ENCODE data around the gene CDH1. TPM values are rescaled to one million over a fixed set of nuclear protein-coding genes. Genes with fewer than 3 reads are reported as not detected.
A peak's percentile ranks its signal among the peaks of the same experiment; 100 is the strongest.
"Not testable (repeated sequence)": the region's sequence is repeated elsewhere in the genome, so short reads cannot be mapped to it uniquely, and the experiment has no call there.

The CDH1 gene
- total RNA-seq, 1 donor from 2014 or later: not detected

DNA sequence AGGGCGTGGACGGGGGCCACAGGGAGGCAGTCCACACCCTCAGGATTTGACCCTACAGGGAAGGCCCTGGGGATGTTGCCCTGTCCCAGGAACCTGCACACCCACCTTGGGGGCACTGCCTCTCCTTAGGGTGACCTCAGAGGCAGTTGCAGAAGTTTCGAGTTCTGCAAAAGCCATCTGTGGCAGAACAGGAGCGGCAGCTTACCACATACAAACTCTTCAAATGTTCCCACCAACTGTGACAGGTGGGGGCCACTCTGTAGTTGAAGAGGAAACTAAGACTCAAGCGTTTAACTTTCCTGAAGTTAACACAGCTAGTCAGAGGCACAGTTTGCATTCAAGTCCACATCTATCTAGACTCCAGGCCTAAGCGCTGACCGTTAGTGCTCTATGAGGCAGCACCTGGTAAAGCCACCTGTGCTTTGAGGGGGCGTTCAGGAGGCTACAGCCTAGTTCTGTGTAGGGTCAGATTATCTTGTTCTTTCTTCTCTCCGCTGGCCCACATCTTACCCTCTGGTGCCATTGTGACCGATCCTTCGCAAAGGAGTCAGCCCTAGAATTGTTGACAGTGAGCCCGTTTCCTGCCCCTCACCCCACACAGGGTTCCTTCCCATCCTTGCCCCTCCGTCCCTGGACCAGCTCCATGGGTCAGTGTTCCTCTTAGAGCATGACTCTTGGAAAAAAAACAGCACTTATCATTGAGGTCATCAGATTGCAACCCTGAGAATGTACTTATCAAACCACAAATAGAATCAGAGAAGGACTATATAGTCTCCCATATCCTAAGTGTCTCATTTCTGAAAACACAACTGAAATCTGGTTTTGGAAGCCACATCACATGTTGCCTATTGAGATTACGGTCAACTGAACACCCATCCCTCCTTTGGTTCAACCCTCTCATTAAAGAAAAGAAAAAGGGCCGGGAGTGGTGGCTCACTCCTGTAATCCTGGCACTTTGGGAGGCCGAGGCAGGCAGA lies 45.4 kb downstream of the CDH1 start:
- TF ChIP-seq, protein P1, sequence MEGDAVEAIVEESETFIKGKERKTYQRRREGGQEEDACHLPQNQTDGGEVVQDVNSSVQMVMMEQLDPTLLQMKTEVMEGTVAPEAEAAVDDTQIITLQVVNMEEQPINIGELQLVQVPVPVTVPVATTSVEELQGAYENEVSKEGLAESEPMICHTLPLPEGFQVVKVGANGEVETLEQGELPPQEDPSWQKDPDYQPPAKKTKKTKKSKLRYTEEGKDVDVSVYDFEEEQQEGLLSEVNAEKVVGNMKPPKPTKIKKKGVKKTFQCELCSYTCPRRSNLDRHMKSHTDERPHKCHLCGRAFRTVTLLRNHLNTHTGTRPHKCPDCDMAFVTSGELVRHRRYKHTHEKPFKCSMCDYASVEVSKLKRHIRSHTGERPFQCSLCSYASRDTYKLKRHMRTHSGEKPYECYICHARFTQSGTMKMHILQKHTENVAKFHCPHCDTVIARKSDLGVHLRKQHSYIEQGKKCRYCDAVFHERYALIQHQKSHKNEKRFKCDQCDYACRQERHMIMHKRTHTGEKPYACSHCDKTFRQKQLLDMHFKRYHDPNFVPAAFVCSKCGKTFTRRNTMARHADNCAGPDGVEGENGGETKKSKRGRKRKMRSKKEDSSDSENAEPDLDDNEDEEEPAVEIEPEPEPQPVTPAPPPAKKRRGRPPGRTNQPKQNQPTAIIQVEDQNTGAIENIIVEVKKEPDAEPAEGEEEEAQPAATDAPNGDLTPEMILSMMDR (IDR thresholded peaks at IDR 0.05): no peak
- Mint-ChIP-seq H3K4me3 (ENCODE audit: unreplicated experiment) (no peak overlapping the region), H3K27ac (ENCODE audit: unreplicated experiment) (no peak overlapping the region), H3K27me3 (ENCODE audit: unreplicated experiment) (no peaks in the 10 kb centered on the region), H3K4me1 (ENCODE audit: unreplicated experiment) (peaks cover 10% of the 10 kb centered on the region), H3K9me3 (ENCODE audit: unreplicated experiment) (no peaks in the 10 kb centered on the region), H3K36me3 (ENCODE audit: unreplicated experiment) (peaks cover 1% of the 10 kb centered on the region)
- no peak for DNase-seq (ENCODE audit: extremely low spot score, unreplicated experiment)

DNA sequence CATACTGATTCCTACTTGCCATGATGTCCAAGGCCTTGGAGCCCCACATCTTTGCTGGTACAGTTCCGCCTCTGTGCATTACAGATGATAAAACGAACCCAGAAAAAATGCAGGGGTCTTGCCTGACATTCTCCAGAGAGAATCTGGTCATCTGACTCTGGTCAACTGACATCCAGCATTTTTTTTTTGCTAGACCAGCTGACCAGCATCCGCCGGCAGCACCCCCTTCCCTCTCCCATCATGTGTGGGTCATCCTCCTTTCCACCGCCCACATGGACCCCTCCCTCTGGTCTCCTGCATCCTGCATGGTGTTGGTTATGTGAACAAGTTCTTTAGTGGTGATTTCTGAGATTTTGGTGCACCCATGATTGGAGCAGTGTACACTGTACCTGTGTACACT lies 47.1 kb downstream of the CDH1 start:
- H3K27me3 Mint-ChIP-seq (ENCODE audit: unreplicated experiment): no peaks in the 10 kb centered on the region
- TF ChIP-seq, protein P1 (IDR thresholded peaks at IDR 0.05): no peak
- no peaks in the 10 kb centered on the region for H3K9me3 Mint-ChIP-seq (ENCODE audit: unreplicated experiment)
- peaks cover 10% of the 10 kb centered on the region for H3K4me1 Mint-ChIP-seq (ENCODE audit: unreplicated experiment)
- H3K27ac Mint-ChIP-seq (ENCODE audit: unreplicated experiment): no peak overlapping the region
- H3K4me3 Mint-ChIP-seq (ENCODE audit: unreplicated experiment): no peak overlapping the region
- H3K36me3 Mint-ChIP-seq (ENCODE audit: unreplicated experiment): peaks cover 1% of the 10 kb centered on the region
- DNase-seq (ENCODE audit: extremely low spot score, unreplicated experiment): no peak

DNA sequence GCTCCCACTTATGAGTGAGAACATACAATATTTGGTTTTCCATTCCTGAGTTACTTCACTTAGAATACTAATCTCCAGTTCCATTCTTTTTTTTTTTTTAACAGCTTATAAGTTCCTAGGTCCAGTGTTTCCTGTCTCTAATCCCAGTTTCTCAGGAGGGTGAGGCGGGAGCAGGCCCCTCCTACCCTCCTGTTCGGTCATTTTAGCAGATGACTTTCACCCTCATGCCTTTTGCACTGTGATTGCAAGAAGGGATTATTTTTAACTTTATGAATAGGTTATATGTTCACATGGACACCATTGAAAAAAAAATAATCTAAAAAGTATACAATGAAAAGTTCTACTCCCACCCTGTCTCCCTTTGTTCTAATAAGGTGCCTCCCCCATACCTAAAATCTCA lies 47.6 kb downstream of the CDH1 start:
- Mint-ChIP-seq H3K27ac (ENCODE audit: unreplicated experiment) (no peak overlapping the region), H3K4me1 (ENCODE audit: unreplicated experiment) (peaks cover 15% of the 10 kb centered on the region), H3K36me3 (ENCODE audit: unreplicated experiment) (peaks cover 1% of the 10 kb centered on the region), H3K27me3 (ENCODE audit: unreplicated experiment) (no peaks in the 10 kb centered on the region), H3K4me3 (ENCODE audit: unreplicated experiment) (no peak overlapping the region), H3K9me3 (ENCODE audit: unreplicated experiment) (no peaks in the 10 kb centered on the region)
- TF ChIP-seq, protein P1 (IDR thresholded peaks at IDR 0.05): no peak
- DNase-seq (ENCODE audit: extremely low spot score, unreplicated experiment): no peak

DNA sequence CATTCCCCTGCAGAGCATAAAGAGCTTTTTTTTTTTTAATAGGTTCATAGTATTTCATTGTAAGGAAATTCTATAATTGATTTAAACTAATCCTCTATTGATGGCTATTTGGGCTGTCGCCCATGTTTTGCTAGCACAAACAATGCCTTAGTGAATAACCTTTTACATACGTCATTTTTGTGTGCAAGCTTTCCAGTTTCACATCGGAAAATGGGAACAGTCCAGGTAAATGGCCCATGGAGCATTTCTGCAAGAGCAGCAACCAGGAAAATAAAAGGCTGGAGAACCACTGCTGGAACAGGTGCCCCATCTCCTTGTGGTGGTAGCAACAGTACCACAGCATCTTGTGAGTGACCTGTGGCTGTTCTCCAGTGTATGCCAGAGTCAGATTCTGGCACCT lies 48.6 kb downstream of the CDH1 start:
- TF ChIP-seq, protein P1 (IDR thresholded peaks at IDR 0.05): no peak
- H3K36me3 Mint-ChIP-seq (ENCODE audit: unreplicated experiment): peaks cover 1% of the 10 kb centered on the region
- no peak overlapping the region for H3K27ac Mint-ChIP-seq (ENCODE audit: unreplicated experiment)
- peaks cover 25% of the 10 kb centered on the region for H3K4me1 Mint-ChIP-seq (ENCODE audit: unreplicated experiment)
- no peaks in the 10 kb centered on the region for H3K9me3 Mint-ChIP-seq (ENCODE audit: unreplicated experiment)
- H3K27me3 Mint-ChIP-seq (ENCODE audit: unreplicated experiment): no peaks in the 10 kb centered on the region
- no peak for DNase-seq (ENCODE audit: extremely low spot score, unreplicated experiment)
- no peak overlapping the region for H3K4me3 Mint-ChIP-seq (ENCODE audit: unreplicated experiment)

DNA sequence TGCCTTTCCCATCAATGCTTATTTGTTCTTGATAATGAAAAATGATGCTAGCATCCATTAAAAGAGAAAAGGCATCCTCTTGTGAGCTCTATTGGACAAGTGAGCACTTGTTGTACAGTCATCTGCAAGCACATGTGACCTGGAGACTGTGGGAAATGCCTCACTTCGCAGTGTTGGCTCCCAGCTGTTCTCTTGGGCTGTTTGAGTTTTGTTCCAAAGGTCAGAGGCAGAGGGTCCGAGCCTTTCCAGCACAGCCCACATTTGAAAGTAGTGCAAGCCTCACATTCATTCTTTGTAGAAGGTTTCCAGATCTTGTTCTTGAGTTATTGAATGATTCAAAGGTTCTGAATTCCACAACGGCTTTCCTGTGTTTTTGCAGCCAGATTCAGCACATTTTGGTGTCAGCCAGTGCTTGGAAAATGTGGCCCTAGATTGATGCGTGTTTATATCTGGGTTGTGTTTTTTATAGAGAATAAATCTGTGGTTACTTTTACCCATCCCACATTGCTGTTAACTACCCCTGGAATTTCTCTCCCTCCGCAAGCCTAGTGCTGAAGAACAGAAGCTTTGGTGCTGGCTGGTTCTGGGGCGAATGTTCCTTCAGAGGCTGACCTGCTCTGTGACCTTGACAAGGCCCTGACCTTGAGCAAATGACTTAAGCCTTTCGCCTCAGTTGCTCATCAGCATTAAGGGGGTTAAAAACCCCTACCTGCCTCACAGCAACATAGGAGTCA lies 49.8 kb downstream of the CDH1 start:
- Mint-ChIP-seq H3K4me3 (ENCODE audit: unreplicated experiment) (no peak overlapping the region), H3K36me3 (ENCODE audit: unreplicated experiment) (peaks cover 1% of the 10 kb centered on the region), H3K9me3 (ENCODE audit: unreplicated experiment) (no peaks in the 10 kb centered on the region), H3K4me1 (ENCODE audit: unreplicated experiment) (peaks cover 33% of the 10 kb centered on the region), H3K27ac (ENCODE audit: unreplicated experiment) (peak overlapping the region; percentile 7), H3K27me3 (ENCODE audit: unreplicated experiment) (no peaks in the 10 kb centered on the region)
- DNase-seq (ENCODE audit: extremely low spot score, unreplicated experiment): no peak
- TF ChIP-seq, protein P1 (IDR thresholded peaks at IDR 0.05): no peak

DNA sequence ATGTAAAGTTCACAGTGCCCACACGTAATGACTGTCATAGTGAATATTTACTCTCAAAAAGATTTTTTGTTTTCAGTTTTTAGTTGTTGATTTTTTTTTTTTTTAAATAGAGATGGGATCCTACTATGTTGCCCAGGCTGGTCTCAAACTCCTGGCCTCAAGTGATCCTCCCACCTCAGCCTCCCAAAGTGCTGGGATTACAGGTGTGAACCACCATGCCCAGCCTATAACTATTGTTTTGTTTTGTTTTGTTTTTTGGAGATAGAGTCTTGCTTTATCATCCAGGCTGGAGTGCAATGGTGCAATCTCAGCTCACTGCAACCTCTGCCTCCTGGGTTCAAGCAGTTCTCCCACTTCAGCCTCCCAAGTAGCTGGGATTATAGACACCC lies 50.3 kb downstream of the CDH1 start:
- H3K27me3 Mint-ChIP-seq (ENCODE audit: unreplicated experiment); H3K27ac Mint-ChIP-seq (ENCODE audit: unreplicated experiment); H3K4me3 Mint-ChIP-seq (ENCODE audit: unreplicated experiment); H3K9me3 Mint-ChIP-seq (ENCODE audit: unreplicated experiment); DNase-seq (ENCODE audit: extremely low spot score, unreplicated experiment); H3K36me3 Mint-ChIP-seq (ENCODE audit: unreplicated experiment): not testable (repeated sequence)
- H3K4me1 Mint-ChIP-seq (ENCODE audit: unreplicated experiment): peaks cover 33% of the 10 kb centered on the region

All from osteocyte (in vitro differentiated cells).